Stomach smooth muscle (tissue), 2 donors: ENCODE data around the gene DCBLD2.

Source experiments
- H3K27ac ChIP-seq: one replicate; pipeline ENCODE4 v1.7.0; 2013; ENCODE audit warnings: mild to moderate bottlenecking, low read length, inconsistent platforms
- H3K27me3 ChIP-seq, 2 donors: one replicate each; pipeline ENCODE4 v1.7.0; 2013; ENCODE audit warnings: low read length in 2 of 2; ENCODE audit not compliant: insufficient read depth in 2 of 2, control insufficient read depth in 1 of 2
- H3K36me3 ChIP-seq, 2 donors: one replicate each; pipeline ENCODE4 v1.7.0; 2013; ENCODE audit warnings: low read length in 2 of 2; ENCODE audit not compliant: control insufficient read depth in 2 of 2, insufficient read depth in 2 of 2
- H3K4me1 ChIP-seq: one replicate; pipeline ENCODE4 v1.7.0; 2013; ENCODE audit warnings: low read length; ENCODE audit not compliant: control insufficient read depth, insufficient read depth
- H3K4me3 ChIP-seq, 2 donors: one replicate each; pipeline ENCODE4 v1.7.0; 2013; ENCODE audit warnings: low read length in 2 of 2
- H3K9ac ChIP-seq, 2 donors: one replicate each; pipeline ENCODE4 v1.7.0; 2013; ENCODE audit warnings: low read length in 2 of 2, mild to moderate bottlenecking in 1 of 2
- H3K9me3 ChIP-seq, 2 donors: one replicate each; pipeline ENCODE4 v1.7.0; 2013; ENCODE audit warnings: low read length in 2 of 2; ENCODE audit not compliant: control insufficient read depth in 2 of 2
- donor health status: healthy.
- donor health status: Pancreatic carcinoma.

Gene DCBLD2

GRCh38 chr3:98827221-98827920, 74.1 kb downstream of the DCBLD2 start:
- Histone ChIP-seq H3K9ac (no peak overlapping the region), H3K9me3 (no peaks in the 10 kb centered on the region), H3K27ac (no peak overlapping the region), H3K36me3 (no peaks in the 10 kb centered on the region), H3K27me3 (no peaks in the 10 kb centered on the region), H3K4me1 (no peaks in the 10 kb centered on the region), H3K4me3 (no peak overlapping the region)

- H3K36me3 ChIP-seq = no peaks in the 10 kb centered on the region
- no peak overlapping the region for H3K4me3 ChIP-seq
- H3K9ac ChIP-seq = no peak overlapping the region
- H3K9me3 ChIP-seq = no peaks in the 10 kb centered on the region
- no peak overlapping the region for H3K27ac ChIP-seq
- H3K4me1 ChIP-seq = no peaks in the 10 kb centered on the region
- H3K27me3 ChIP-seq = no peaks in the 10 kb centered on the region
These were observed 75.4 kb downstream of the DCBLD2 start for GRCh38 chr3:98826126-98826525.

- Histone ChIP-seq H3K27ac (no peak overlapping the region), H3K9me3 (no peaks in the 10 kb centered on the region), H3K27me3 (no peaks in the 10 kb centered on the region), H3K9ac (no peak overlapping the region), H3K36me3 (no peaks in the 10 kb centered on the region), H3K4me3 (no peak overlapping the region), H3K4me1 (no peaks in the 10 kb centered on the region)
These were observed 77.2 kb downstream of the DCBLD2 start for GRCh38 chr3:98824256-98824655.

GRCh38 chr3:98823791-98824190, 77.7 kb downstream of the DCBLD2 start:
- H3K9me3 ChIP-seq = no peaks in the 10 kb centered on the region
- H3K27me3 ChIP-seq = no peaks in the 10 kb centered on the region
- H3K27ac ChIP-seq = no peak overlapping the region
- no peaks in the 10 kb centered on the region for H3K36me3 ChIP-seq
- H3K9ac ChIP-seq = no peak overlapping the region
- no peaks in the 10 kb centered on the region for H3K4me1 ChIP-seq
- H3K4me3 ChIP-seq = no peak overlapping the region

GRCh38 chr3:98821063-98821462, 80.4 kb downstream of the DCBLD2 start:
- Histone ChIP-seq H3K4me3 (no peak overlapping the region), H3K36me3 (peaks cover 0 to 3% of the 10 kb centered on the region in 2 donors), H3K4me1 (no peaks in the 10 kb centered on the region), H3K27ac (no peak overlapping the region), H3K27me3 (no peaks in the 10 kb centered on the region), H3K9me3 (no peaks in the 10 kb centered on the region), H3K9ac (no peak overlapping the region)

GRCh38 chr3:98817547-98818041, 83.9 kb downstream of the DCBLD2 start:
- peaks cover 3 to 4% of the 10 kb centered on the region in 2 donors for H3K36me3 ChIP-seq
- no peaks in the 10 kb centered on the region for H3K27me3 ChIP-seq
- H3K4me1 ChIP-seq = no peaks in the 10 kb centered on the region
- no peak overlapping the region for H3K9ac ChIP-seq
- H3K4me3 ChIP-seq = no peak overlapping the region
- H3K9me3 ChIP-seq = no peaks in the 10 kb centered on the region
- H3K27ac ChIP-seq = no peak overlapping the region

GRCh38 chr3:98814817-98815420, 86.6 kb downstream of the DCBLD2 start:
- H3K27me3 ChIP-seq = no peaks in the 10 kb centered on the region
- no peak overlapping the region for H3K27ac ChIP-seq
- H3K4me3 ChIP-seq = no peak overlapping the region
- H3K9ac ChIP-seq = no peak overlapping the region
- peaks cover 3 to 7% of the 10 kb centered on the region in 2 donors for H3K36me3 ChIP-seq
- no peaks in the 10 kb centered on the region for H3K9me3 ChIP-seq
- no peaks in the 10 kb centered on the region for H3K4me1 ChIP-seq

- Histone ChIP-seq H3K27me3 (no peaks in the 10 kb centered on the region), H3K36me3 (peaks cover 5 to 10% of the 10 kb centered on the region in 2 donors), H3K4me1 (no peaks in the 10 kb centered on the region), H3K27ac (no peak overlapping the region), H3K9ac (no peak overlapping the region), H3K9me3 (no peaks in the 10 kb centered on the region), H3K4me3 (no peak overlapping the region)
These were observed 88.6 kb downstream of the DCBLD2 start for GRCh38 chr3:98812851-98813374.

- Histone ChIP-seq H3K27me3 (no peaks in the 10 kb centered on the region), H3K9ac (no peak overlapping the region), H3K9me3 (no peaks in the 10 kb centered on the region), H3K4me3 (no peak overlapping the region), H3K4me1 (no peaks in the 10 kb centered on the region), H3K27ac (no peak overlapping the region), H3K36me3 (peaks cover 17 to 22% of the 10 kb centered on the region in 2 donors)
These were observed 90.4 kb downstream of the DCBLD2 start for GRCh38 chr3:98811048-98811447.

- no peaks in the 10 kb centered on the region for H3K4me1 ChIP-seq
- no peaks in the 10 kb centered on the region for H3K27me3 ChIP-seq
- peaks cover 23 to 24% of the 10 kb centered on the region in 2 donors for H3K36me3 ChIP-seq
- H3K9me3 ChIP-seq = no peaks in the 10 kb centered on the region
- H3K4me3 ChIP-seq = no peak overlapping the region
- no peak overlapping the region for H3K9ac ChIP-seq
- no peak overlapping the region for H3K27ac ChIP-seq
These were observed 91.9 kb downstream of the DCBLD2 start for GRCh38 chr3:98809557-98809956.

- H3K4me1 ChIP-seq = no peaks in the 10 kb centered on the region
- peaks cover 20 to 23% of the 10 kb centered on the region in 2 donors for H3K36me3 ChIP-seq
- no peaks in the 10 kb centered on the region for H3K9me3 ChIP-seq
- no peak overlapping the region for H3K27ac ChIP-seq
- no peaks in the 10 kb centered on the region for H3K27me3 ChIP-seq
- H3K9ac ChIP-seq = no peak overlapping the region
- H3K4me3 ChIP-seq = no peak overlapping the region
These were observed 93.4 kb downstream of the DCBLD2 start for GRCh38 chr3:98808071-98808470.
